NCI-H524 treated with DMSO at 0.1 percent for 48 hours (cell line): ENCODE results near the gene MICAL2.
"Not testable (repeated sequence)": the region's sequence is repeated elsewhere in the genome, so short reads cannot be mapped to it uniquely, and the experiment has no call there.

Experiments used
- DNase-seq: peaks from one replicate; lab custom pipeline; 2025; lab: John Stamatoyannopoulos, UW

Gene MICAL2

GRCh38 chr11:12135185-12135584 lies 24.8 kb downstream of the MICAL2 start:
- DNase-seq: no peak

GRCh38 chr11:12137005-12137690 lies 26.8 kb downstream of the MICAL2 start:
- peak; percentile 10 for DNase-seq

- DNase-seq: no peak
These were observed 27.7 kb downstream of the MICAL2 start for GRCh38 chr11:12137938-12138731.

- DNase-seq: no peak
These were observed 28.9 kb downstream of the MICAL2 start for GRCh38 chr11:12139144-12139881.

GRCh38 chr11:12140186-12140793 lies 29.9 kb downstream of the MICAL2 start:
- DNase-seq: no peak

- DNase-seq: no peak
These were observed 30.9 kb downstream of the MICAL2 start for GRCh38 chr11:12141283-12141682.

GRCh38 chr11:12142176-12142575 lies 31.8 kb downstream of the MICAL2 start:
- no peak for DNase-seq

GRCh38 chr11:12142909-12143308 lies 32.5 kb downstream of the MICAL2 start:
- no peak for DNase-seq

GRCh38 chr11:12143461-12144258 lies 33.3 kb downstream of the MICAL2 start:
- no peak for DNase-seq

GRCh38 chr11:12144330-12145174 lies 34.2 kb downstream of the MICAL2 start:
- no peak for DNase-seq

GRCh38 chr11:12146678-12147077 lies 36.3 kb downstream of the MICAL2 start:
- not testable (repeated sequence) for DNase-seq

- no peak for DNase-seq
These were observed 37.4 kb downstream of the MICAL2 start for GRCh38 chr11:12147827-12148226.

- no peak for DNase-seq
These were observed 38.1 kb downstream of the MICAL2 start for GRCh38 chr11:12148466-12148865.

- no peak for DNase-seq
These were observed 38.5 kb downstream of the MICAL2 start for GRCh38 chr11:12148882-12149281.

- no peak for DNase-seq
These were observed 39.4 kb downstream of the MICAL2 start for GRCh38 chr11:12149672-12150225.

GRCh38 chr11:12150831-12151382 lies 40.5 kb downstream of the MICAL2 start:
- DNase-seq: no peak

GRCh38 chr11:12152321-12152720 lies 41.9 kb downstream of the MICAL2 start:
- DNase-seq: no peak

- DNase-seq: no peak
These were observed 44.7 kb downstream of the MICAL2 start for GRCh38 chr11:12154871-12155668.

GRCh38 chr11:12155696-12156095 lies 45.3 kb downstream of the MICAL2 start:
- DNase-seq: no peak
